Lower leg skin (tissue), 3 donors: ENCODE data around the gene SLC8A1.

Source experiments
- POLR2A ChIP-seq, 2 donors: fragments of 450-650 bp; IDR thresholded peaks; one replicate each; pipeline ENCODE4 v1.6.1; 2016 to 2017; ENCODE audit warnings: antibody characterized with exemption in 2 of 2, mild to moderate bottlenecking in 1 of 2, moderate library complexity in 1 of 2
- TF ChIP-seq, protein P1 (sequence below), 3 donors: fragments of 450-650 bp; IDR thresholded peaks; one replicate each; pipeline ENCODE4 v1.5.1; 2016; ENCODE audit warnings: antibody characterized with exemption in 3 of 3, mild to moderate bottlenecking in 3 of 3, moderate library complexity in 2 of 3

DNA sequence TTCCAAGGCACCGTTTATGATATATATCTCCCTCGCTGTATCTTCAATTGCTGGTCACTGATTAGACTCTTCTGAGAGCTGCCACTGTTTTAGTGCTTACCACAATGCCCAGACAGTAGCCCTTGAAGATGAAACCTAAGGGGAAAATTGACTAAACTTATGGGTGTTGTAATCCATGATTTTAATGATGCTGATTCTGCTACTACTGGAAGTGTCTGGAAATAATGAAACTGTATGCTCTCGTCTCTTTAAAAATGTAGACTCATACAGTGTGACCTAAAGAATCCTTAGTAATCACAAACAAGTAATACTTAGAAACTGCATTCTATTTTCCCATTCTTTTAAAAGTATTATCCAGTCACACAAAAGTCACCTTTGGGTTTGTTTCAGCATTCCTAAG, 5.5 kb upstream of the SLC8A1 start:
- TF ChIP-seq, protein P1, sequence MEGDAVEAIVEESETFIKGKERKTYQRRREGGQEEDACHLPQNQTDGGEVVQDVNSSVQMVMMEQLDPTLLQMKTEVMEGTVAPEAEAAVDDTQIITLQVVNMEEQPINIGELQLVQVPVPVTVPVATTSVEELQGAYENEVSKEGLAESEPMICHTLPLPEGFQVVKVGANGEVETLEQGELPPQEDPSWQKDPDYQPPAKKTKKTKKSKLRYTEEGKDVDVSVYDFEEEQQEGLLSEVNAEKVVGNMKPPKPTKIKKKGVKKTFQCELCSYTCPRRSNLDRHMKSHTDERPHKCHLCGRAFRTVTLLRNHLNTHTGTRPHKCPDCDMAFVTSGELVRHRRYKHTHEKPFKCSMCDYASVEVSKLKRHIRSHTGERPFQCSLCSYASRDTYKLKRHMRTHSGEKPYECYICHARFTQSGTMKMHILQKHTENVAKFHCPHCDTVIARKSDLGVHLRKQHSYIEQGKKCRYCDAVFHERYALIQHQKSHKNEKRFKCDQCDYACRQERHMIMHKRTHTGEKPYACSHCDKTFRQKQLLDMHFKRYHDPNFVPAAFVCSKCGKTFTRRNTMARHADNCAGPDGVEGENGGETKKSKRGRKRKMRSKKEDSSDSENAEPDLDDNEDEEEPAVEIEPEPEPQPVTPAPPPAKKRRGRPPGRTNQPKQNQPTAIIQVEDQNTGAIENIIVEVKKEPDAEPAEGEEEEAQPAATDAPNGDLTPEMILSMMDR (IDR thresholded peaks at IDR 0.05), result no peak
- TF ChIP-seq POLR2A (IDR thresholded peaks at IDR 0.05), result no peak
